ENCODE measurements around the gene NR3C1. TPM values are rescaled to one million over a fixed set of nuclear protein-coding genes. Genes with fewer than 3 reads are reported as not detected.

NR3C1 gene
- total RNA-seq, 2 donors from 2014 or later: 30.3 to 38.9 TPM

GRCh38 chr5:143259254-143259605 is 144.3 kb downstream of the NR3C1 start:
- H3K27ac ChIP-seq: no peak overlapping the region
- no peaks in the 10 kb centered on the region for H3K27me3 ChIP-seq
- H3K36me3 ChIP-seq: no peaks in the 10 kb centered on the region
- no peak for TF ChIP-seq CTCF (IDR thresholded peaks at IDR 0.05)
- DNase-seq (ENCODE audit: low spot score): no peak
- no peaks in the 10 kb centered on the region for H3K4me1 ChIP-seq
- no peaks in the 10 kb centered on the region for H3K9me3 ChIP-seq
- H3K4me3 ChIP-seq: no peak overlapping the region

DNA sequence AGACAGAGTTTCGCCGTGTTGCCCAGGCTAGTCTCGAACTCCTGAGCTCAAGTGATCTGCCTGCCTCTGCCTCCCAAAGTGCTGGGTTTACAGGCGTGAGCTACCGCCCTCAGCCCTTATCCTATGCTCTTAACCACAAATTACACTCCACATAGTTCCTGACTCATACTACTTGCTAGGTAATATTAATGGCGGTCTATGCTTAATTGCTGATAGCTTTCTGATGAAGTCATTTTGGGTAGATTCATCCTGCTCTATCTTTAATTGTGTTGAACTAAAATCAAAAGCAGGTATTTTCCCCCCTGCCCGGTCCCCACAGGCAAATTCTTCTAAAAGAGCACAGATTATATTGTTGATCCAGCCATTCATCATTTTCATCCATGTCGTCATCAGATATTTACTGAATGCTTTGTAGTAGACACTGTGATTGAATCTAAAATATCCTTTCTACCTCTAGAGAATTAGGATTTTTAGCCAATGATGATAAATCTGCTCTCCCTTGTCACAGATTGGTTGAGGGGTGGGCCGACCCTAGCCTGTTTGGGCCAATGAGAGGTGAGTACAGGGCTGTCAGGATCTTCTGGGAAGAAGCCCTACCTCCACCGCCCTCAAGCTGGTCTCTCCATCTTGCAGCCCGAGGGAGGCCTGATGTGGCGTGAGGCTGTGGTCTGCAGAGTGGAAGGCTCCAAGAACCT is 144.8 kb downstream of the NR3C1 start:
- no peak overlapping the region for H3K27ac ChIP-seq
- no peaks in the 10 kb centered on the region for H3K27me3 ChIP-seq
- no peak for DNase-seq (ENCODE audit: low spot score)
- TF ChIP-seq CTCF (IDR thresholded peaks at IDR 0.05): no peak
- H3K9me3 ChIP-seq: no peaks in the 10 kb centered on the region
- H3K36me3 ChIP-seq: no peaks in the 10 kb centered on the region
- H3K4me3 ChIP-seq: no peak overlapping the region
- H3K4me1 ChIP-seq: no peaks in the 10 kb centered on the region

DNA sequence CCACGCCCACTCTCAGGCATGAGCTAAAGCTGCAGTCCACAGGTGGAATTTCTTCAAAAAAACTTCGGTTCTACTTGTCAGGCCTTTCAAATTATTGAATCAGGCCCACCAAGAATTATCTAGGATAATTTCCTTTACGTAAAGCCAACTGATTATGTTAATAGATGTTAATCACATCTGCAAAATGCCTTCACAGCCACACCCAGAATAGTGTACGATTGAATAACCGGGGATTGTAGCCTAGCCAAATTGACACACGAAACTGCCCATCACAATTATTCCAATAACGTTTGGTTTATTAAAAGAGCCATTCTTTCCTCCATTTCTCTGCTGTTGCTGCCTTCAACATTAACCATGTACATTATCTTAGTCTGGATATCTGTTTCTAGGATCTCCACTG is 148.7 kb downstream of the NR3C1 start:
- no peak overlapping the region for H3K4me3 ChIP-seq
- no peak for TF ChIP-seq CTCF (IDR thresholded peaks at IDR 0.05)
- no peak for DNase-seq (ENCODE audit: low spot score)
- H3K9me3 ChIP-seq: no peaks in the 10 kb centered on the region
- H3K36me3 ChIP-seq: no peaks in the 10 kb centered on the region
- H3K27me3 ChIP-seq: no peaks in the 10 kb centered on the region
- H3K27ac ChIP-seq: no peak overlapping the region
- no peaks in the 10 kb centered on the region for H3K4me1 ChIP-seq

DNA sequence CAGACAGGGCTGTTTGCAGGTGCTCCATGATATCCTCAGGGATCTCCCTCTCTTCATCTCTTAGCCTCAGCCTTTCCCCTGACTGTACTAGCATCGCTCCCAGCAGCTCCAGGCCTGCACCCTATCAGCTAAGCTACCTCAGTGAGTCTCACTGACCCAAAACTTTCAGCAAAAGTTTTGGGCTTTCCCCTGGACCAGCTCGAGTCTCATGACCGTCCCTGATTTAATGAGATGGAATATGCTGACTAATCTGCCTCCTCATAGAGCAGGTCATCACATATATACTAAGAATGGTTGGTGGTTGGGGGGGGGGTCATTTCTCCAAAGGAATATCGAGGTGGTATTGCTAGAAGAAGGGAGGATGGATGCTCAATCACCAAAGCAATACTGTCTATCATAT is 151.5 kb downstream of the NR3C1 start:
- Histone ChIP-seq H3K27ac (no peak overlapping the region), H3K4me1 (no peaks in the 10 kb centered on the region), H3K36me3 (no peaks in the 10 kb centered on the region), H3K27me3 (no peaks in the 10 kb centered on the region), H3K4me3 (no peak overlapping the region), H3K9me3 (no peaks in the 10 kb centered on the region)
- no peak for DNase-seq (ENCODE audit: low spot score)
- no peak for TF ChIP-seq CTCF (IDR thresholded peaks at IDR 0.05)

GRCh38 chr5:143251190-143251589 is 152.3 kb downstream of the NR3C1 start:
- Histone ChIP-seq H3K36me3 (no peaks in the 10 kb centered on the region), H3K4me1 (no peaks in the 10 kb centered on the region), H3K9me3 (no peaks in the 10 kb centered on the region), H3K27me3 (no peaks in the 10 kb centered on the region), H3K27ac (no peak overlapping the region), H3K4me3 (no peak overlapping the region)
- no peak for TF ChIP-seq CTCF (IDR thresholded peaks at IDR 0.05)
- no peak for DNase-seq (ENCODE audit: low spot score)

- Histone ChIP-seq H3K4me3 (no peak overlapping the region), H3K9me3 (no peaks in the 10 kb centered on the region), H3K36me3 (no peaks in the 10 kb centered on the region), H3K4me1 (no peaks in the 10 kb centered on the region), H3K27me3 (no peaks in the 10 kb centered on the region), H3K27ac (no peak overlapping the region)
- no peak for TF ChIP-seq CTCF (IDR thresholded peaks at IDR 0.05)
- DNase-seq (ENCODE audit: low spot score): no peak
Measured at GRCh38 chr5:143249851-143250250, 153.6 kb downstream of the NR3C1 start.
